Activated CD4-positive, alpha-beta T cell treated with anti-CD3 and anti-CD28 coated beads, Interleukin-2, amount 50 U/mL, for 24 hours (primary cell): ENCODE data around the gene ACTN2.
"Not testable (repeated sequence)": the region's sequence is repeated elsewhere in the genome, so short reads cannot be mapped to it uniquely, and the experiment has no call there.

Source experiments
- DNase-seq, 2 donors: peaks; one replicate each; pipeline ENCODE4 v3.0.0-alpha.2; 2020; ENCODE audit warnings: low read depth in 1 of 2, low spot score in 1 of 2

The ACTN2 gene

DNA sequence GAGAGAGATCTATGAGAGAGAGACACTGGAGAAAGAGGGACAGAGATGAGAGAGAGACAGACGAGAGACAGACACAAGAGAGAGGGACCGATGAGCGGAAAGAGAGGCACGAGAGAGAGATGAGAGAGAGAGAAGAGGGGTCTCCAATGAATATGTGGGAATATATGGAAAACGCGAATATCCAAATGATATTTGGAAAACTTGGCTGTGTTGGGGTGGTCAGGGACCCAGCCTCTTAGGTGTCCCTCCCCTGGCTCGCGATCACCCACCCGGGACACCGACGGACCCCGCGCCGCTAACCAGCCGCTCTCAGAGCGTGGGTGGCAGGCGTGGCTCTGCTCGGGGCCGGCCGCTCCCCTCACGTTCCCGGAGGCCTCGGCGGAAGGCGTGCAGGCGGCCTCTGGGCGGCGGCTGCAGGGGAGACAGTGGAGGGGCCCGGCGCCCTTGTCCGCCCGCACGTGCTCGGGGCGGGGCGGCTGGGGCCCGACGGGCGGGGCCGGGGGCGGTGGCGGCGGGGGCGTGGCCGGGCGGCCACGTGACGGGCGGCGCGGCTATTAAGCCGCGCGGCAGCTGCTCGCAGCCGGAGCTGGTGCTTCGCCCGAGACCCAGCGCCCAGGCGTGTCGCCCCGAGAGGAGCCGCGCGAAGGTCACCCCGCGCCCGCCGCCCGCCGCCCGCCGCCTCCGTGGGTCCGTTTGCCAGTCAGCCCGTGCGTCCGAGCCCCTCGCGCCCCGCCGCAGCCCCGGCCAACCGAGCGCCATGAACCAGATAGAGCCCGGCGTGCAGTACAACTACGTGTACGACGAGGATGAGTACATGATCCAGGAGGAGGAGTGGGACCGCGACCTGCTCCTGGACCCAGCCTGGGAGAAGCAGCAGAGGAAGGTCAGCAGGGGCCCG lies at the start of gene ACTN2:
ACTN2 (plus strand) TSS at position 583 of the 898 bp plus-strand sequence; CDS start at position 758, 175 bp downstream.
- peak in 1 of 2 donors; percentile 11 for DNase-seq

DNA sequence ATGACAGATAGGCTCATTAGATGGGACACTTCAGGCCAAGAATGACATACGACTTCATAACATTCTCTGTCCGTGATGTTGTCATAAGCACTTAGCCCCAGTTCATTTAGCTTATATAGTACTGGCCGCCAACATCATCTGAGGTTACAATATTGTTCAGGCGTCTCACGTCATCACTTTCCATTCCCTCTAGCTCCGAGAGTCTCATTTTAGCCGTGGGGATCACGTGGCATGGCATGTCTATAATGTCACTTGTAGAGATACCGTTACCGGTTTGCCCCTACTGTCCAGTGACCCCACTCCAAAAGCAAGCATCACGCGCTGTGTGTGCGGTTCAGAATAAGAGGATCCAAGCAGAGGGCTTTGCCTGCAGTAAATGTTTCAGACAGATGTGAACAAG lies 47.4 kb upstream of the ACTN2 start:
- no peak for DNase-seq

DNA sequence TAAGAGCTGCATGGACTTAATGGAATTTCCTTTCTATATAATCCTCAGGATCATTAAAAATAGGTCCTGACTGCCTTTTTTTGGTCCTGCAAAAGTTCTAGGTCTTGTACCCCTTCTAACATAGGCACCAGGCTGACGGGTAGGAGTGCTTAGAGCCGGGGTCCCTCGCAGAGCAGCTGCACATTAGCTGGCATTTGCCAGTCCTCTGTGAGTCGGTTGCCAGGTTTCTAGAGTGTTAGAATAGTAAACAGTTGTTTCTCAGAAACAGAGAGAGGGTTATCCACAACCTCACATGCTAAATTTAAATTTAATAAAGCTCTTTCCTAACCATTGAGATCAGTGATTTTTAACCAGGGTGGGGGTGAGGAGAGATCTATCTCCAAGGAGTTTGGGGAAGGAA lies 46.6 kb upstream of the ACTN2 start:
- no peak for DNase-seq

DNA sequence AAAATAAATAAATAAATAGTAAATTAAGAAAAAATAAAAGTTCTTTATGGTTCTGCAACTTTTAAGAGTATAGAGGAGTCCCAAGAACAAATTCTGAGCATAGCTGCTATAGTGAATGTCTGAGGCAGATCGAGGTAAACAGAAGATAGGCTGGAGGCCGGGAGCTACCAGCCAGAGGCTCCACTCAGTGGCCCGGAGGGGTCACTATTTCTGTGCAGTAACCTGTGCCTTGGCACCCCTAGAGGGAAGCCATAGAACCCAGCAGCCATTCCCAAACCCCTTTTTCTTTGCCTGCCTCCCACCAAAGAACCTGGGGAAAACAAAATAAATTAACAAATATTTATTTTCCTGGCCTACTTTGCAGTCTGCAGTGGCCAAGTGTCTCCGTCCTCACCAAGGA lies 43.5 kb upstream of the ACTN2 start:
- no peak for DNase-seq

DNA sequence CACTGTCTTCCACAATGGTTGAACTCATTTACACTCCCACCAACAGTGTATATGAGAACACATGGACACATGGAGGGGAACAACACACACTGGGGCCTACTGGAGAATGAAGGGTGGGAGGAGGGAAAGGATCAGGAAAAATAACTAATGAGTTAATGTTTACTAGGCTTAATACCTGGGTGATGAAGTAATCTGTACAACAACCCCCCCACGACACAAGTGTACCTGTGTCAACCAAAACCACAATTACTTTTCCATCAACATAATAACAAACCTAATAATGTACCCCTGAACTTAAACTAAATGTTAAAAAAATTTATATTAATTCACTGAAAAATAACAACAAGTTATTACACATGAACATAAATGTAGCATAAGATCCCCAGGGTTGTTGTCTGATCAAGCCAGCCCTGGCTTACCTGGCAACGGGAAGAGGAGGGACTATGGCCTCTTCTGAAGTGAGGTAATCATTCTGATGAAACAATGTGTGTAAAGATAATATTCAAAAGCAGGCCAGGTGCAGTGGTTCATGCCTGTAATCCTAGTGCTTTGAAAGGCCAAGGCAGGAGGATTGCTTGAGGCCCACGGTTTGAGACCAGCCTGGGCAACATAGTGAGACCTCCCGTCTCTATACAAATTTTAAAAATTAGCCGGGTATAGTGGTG lies 41.2 kb upstream of the ACTN2 start:
- no peak for DNase-seq

DNA sequence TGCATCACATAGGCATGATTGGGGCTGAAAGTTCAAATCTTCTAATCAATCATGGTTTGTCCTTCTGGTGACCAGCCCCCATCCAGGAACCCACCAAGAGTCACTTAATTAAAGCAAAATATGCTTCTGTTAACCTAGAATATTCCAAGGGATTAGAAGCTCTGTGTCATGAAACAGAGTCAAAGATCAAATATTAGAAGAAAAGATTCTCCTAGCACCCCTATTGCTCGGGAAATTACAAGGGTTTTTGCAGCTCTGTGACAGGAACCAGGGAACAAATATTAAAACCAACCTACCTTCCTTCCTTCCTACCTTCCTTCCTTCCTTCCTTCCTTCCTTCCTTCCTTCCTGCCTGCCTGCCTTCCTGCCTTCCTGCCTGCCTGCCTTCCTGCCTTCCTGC lies 31.8 kb upstream of the ACTN2 start:
- no peak for DNase-seq

DNA sequence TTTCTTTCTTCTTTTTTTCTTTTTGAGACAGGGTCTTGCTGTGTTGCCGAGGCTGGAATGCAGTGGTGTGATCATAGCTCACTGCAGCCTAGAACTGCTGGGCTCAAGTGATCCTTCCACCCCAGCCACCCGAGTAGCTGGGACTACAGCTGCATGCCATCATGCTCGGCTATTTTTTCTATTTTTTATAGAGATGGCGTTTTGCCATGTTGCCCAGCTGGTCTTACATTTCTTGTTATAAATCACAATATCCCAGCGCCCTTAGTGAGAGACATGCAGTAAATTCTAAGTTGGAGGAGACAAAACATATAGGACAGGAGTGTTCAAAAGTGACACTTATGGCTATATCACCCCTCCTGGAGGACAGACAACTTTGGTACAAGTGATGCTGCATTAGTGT lies 31.3 kb upstream of the ACTN2 start:
- DNase-seq = no peak

DNA sequence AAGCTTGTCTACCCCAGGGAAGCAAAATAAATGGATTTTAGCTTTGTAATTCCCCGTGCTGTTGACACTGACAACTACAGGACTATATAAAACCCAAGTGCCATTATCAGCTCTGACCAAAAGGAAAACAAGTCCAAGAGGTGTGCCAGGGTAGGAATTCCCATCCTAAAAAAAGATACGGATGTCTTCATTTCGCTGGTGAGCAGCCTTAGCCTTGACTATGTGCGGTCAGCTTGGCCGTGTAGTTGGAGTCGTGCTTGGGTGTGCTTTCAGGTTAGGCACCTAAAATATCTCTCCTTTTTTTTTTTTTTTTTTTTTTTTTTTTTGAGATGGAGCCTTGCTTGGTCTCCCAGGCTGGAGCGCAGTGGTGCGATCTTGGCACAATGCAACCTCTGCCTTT lies 28.9 kb upstream of the ACTN2 start:
- DNase-seq = no peak

DNA sequence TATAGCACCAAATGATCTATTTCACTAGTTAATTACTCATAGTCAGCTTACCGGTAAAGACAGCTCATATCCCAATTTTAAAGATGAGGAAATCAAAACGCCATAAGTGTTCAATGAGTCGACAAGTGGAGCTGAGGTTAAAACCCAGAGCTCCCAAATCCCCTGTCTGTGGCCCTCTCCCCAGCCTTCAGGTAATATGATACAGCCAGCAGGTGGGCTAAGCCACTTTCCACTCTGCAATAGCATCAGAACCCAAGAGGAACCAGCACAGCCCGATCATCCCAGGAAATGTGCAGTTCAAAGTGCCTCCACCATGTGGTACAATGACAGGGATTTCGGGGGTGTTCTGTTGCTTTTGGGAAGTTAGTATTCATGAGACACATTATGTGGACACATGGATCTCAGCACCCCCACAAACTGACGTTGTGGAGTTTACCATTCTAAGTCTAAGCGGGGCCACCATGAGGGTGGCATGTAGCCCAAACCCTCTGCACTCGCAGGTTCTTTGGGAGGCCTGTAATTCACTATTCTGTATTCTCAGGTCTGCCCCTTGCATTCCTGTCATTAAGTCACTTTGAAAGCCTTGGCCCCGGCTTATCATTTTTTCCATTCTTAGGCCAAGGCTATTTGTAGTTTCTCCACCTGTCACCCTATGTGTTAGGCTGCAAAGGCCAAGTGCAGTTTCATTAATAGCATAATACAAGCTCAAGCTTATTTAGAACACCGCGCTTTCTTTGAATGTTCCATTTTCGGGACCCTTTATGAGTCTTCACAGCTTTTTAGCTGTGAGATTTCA lies 26.3 kb upstream of the ACTN2 start:
- DNase-seq = no peak

DNA sequence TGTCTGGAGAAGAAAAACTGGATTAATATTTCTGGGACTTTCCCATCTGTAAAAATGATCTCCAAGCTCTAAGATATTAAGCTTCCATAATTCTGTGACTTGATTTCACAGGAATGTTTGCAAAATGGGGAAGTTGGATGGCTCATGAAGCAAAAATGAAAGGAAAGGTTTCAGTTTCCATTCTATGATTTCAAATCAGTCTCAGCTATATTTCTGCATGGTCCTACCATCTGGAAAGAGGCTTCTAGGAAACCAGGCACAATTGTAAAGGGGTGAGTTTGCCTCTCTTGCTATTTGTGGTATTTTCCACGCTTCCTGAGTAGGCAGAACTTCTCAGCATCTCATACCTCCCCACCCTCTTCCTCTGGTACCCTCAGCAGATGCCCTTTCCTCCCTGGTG lies 22.4 kb upstream of the ACTN2 start:
- DNase-seq = no peak

DNA sequence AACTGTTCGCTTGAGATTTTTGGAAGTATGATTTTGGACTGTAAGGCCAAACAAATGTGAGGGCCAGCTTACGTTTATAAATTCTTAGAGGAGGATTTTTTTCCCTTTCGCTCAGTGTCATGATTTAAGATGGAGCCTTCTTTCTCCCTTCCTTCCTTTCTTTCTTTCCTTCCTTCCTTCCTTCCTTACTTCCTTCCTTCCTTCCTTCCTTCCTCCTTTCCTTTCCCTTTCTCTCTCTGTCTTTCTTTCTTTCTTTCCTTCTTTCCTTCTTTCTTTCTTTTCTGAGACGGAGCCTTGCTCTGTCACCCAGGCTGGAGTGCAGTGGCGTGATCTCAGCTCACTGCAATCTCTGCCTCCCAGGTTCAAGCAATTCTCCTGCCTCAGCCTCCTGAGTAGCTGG lies 17.4 kb upstream of the ACTN2 start:
- not testable (repeated sequence) for DNase-seq

DNA sequence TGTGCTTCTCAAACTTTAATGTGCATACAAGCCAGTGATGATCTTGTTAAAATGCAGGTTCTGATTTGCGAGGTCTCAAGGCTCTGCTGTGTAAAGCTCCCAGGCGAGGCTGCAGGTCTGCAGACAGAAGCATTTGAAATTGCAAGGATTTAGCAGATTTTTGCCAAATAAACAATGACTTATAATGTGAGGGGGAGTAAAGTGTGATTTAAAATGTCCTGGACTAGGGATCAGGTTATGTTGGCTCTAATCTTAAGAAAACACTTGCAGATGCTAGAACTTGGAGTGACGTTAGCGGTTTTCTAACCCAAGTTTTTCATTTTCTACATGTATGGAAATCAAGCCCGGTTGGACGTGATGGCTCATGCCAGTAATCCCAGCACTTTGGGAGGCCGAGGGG lies 16.2 kb upstream of the ACTN2 start:
- no peak for DNase-seq

DNA sequence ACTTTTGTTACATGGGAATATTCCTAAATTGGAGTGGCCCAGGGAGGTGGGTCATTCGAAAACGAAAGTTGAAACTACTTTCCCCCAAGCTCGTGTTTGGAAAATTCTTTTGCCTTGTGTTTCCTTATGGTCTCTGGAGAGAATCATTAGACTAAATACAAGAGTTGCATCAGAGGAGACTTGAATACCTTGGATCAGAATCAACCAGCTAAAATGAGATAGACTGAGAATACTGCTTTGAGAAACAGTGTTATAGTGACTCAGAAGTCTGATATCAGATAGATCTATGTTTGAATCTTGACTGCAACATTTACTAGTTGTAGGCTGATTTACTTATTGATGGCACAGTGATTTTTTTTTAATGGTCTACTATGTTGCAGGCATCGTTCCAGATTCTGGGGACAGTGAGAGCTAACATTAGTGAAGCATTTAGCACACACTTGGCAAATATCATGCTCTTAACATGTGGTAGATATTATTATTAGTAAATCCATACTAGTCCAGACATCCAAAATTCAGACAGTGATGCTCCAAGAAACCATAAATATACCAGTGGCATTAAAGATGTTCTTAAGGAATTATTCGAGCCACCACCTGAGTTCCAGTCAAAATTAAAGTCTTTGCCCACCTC lies 12.9 kb upstream of the ACTN2 start:
- no peak for DNase-seq

DNA sequence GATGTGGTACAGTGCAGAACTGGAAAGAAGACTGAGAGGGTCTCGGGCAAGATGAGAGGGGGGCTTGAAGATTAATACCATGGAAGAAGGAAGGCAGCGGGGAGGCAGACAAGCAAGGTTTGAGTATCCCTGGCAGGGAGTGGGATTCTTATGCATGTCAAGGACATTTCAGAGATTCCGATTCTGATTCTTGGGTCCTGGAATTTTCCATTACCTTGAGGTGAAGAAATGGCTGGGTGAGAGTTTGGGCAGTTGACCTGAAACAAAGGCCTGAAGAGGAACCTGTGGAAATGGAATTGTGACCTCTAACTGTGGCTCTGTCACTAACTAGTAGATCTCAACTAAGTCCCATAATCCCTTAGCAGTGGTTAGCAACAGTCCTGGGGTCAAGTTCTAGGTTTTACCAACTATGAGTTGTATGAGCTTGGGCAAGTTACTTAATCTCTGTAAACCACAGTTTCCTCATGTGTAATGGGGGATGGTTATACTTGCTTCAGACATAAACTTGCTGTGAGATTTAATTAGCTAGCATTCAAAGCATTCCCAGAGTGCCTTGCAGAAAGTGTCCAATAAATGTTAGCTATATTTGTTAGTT lies 8.6 kb upstream of the ACTN2 start:
- no peak for DNase-seq

DNA sequence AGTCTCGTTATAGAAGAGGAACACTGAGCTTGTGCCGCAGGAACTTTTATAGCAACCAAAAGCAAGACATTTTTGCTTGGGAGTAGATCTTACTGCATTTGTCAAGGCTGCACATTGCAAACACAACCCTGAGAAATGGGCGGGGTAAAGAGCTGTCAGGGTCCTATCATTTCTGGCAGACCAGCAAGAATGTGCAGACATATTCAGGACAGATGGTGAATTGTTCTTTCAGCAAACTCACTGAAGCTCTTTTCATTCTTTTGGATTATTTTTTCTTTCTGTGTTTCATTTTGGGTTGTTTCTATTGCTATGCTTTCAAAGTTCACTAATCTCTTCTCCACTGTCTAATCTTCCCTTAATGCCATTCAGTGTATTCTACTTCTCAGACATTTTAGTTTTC lies 5.1 kb upstream of the ACTN2 start:
- no peak for DNase-seq

DNA sequence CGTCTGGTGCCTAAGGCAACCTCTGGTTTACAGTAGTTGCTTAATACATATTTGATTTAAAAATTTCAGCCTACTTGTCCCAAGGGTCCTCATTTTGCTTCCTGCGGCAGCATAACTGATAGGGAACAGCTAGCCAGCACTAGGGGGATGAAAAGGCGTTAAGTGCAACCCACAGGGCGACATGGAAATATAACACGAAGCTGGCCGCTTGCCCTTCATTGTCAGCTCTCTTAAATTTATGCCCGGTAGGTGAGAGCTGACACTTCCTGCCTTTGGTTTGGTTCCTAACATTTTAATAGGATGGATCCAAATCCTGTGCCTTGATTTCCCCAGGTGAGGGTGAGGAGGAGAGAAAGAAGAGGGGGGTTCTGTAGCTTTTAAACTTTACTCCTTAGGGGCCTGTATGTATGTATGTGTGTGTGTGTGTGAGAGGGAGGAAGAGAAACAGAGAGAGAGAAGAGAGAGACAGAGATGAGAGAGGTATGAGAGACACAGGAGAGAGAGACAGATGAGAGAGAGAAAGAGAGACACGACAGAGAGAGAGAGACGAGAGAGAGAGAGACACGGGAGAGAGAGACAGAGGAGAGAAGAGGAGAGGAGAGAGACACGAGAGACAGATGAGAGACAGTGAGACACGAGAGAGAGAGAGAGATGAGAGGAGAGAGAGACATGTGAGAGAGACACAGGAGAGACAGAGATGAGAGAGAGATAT lies 938 bp upstream of the ACTN2 start:
- DNase-seq = no peak

DNA sequence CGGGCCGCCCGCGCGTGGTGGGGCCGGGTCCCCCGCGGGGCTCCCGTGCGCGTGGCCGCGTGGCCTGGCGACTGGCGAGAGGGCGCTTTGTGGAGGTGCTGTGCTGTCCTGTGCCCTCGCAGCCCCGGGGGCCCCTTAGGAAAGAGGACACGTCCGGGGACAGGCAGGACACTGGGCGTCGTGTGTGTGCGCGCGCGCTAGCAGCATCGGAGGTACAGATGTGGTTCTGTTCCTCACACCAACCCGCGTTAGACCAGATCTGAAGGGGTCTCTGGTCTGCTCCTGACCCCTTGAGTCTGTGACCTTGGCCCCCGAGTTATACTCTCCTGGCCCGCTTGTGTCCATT lies 489 bp downstream of the ACTN2 start:
- DNase-seq = no peak

DNA sequence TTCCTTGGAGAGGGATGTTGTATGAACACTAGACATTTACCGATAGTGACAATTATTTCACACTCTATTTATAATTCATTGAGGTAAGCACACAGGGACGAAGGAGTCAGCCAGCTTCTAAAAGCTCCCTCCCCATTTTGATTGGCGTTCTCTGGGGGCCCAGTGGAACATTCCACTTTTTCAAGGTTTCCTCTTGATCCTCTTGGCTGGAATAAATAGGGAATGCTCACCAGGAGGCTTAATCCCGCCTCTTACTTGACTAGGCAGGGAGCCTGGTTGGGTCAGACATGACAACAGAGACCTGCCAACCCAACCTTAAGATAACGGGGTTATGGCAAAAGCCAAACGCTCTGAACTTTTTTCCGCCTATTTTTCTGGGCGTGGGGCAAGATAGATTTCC lies 974 bp downstream of the ACTN2 start:
- DNase-seq = no peak

DNA sequence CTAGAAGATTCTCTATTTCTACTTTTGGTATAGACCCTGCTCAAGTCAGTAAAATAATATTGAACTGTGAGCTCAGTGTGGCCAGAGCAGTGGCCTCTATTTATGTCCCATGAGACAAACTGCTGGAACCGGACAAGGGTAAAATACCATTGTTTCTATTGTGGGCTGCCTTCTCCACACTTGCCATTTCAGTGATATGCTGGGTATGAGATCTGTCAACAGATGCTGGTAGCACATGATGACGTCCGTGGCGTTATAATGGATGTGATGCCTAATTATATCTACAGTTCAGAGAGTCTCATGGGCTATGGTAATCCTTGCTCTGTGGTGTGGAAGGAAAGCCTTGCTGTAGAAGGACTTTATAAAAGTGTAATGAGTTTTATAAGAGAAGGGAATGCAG lies 2.4 kb downstream of the ACTN2 start:
- DNase-seq = no peak
